MV-4-11 (cell line): ENCODE results near the gene TTC9B.
"Not testable (repeated sequence)": the region's sequence is repeated elsewhere in the genome, so short reads cannot be mapped to it uniquely, and the experiment has no call there.

Source experiments
- DNase-seq: peaks from one replicate; lab custom pipeline; 2025; lab: John Stamatoyannopoulos, UW

The TTC9B gene

DNA sequence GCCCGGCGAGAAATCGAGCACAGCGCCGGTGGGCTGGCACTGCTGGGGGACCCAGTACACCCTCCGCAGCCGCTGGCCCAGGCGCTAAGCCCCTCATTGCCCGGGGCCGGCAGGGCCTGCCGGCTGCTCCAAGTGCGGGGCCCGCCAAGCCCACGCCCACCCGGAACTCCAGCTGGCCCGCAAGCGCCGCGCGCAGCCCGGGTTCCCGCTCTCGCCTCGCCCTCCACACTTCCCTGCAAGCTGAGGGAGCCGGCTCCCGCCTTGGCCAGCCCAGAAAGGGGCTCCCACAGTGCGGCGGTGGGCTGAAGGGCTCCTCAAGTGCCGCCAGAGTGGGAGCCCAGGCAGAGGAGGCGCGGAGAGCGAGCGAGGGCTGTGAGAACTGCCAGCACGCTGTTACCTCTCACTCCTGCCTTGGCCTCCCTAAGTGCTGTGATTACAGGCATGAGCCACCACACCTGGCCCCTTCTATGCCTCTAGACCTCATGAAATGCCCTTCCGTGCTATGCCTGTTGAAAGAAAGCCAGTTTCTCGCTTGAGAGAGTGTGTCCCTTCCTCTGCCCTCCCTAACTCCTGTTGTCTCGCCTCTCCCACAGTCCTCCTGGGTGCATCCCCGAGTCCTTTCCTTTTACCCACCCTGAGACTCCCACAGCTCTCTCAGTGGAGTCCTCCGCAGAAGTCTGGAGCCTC, 47.7 kb downstream of the TTC9B start:
- DNase-seq, result not testable (repeated sequence)

DNA sequence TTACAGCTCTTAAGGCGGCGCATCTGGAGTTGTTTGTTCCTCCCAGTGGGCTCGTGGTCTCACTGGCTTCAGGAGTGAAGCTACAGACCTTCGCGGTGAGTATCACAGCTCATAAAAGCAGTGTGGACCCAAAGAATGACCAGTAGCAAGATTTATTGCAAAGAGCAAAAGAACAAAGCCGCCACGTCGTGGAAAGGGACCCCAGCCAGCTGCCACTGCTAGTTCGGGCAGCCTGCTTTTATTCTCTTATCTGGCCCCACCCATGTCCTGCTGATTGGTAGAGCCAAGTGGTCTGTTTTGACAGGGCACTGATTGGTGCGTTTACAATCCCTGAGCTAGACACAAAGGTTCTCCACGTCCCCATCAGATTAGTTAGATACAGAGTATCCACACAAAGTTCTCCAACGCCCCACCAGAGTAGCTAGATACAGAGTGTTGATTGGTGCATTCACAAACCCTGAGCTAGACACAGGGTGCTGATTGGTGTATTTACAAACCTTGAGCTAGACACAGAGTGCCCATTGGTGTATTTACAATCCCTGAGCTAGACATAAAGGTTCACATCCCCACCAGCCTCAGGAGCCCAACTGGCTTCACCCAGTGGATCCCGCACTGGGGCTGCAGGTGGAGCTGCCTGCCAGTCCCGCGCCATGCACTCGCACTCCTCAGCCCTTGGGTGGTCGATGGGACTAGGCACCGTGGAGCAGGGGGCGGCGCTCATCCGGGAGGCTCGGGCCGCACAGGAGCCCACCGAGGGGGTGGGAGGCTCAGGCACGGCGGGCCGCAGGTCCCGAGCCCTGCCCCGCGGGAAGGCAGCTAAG, 48.5 kb downstream of the TTC9B start:
- DNase-seq, result not testable (repeated sequence)
